H1 (cell line): ENCODE data around the gene RCSD1.

ENCODE experiments used
- CTCF ChIP-seq, 3 experiments: IDR thresholded peaks; 1 replicate in 2 of 3; 2 replicates in 1 of 3; pipeline versions ENCODE4 v1.5.1 to v1.6.1; 2011; ENCODE audit warnings: low read length in 3 of 3, mild to moderate bottlenecking in 3 of 3, inconsistent platforms in 2 of 3, low read depth in 1 of 3, moderate library complexity in 1 of 3; ENCODE audit not compliant: insufficient read depth in 1 of 3; ENCODE audit errors: control extremely low read depth in 1 of 3
- POLR2AphosphoS5 ChIP-seq: IDR thresholded peaks from 2 replicates; pipeline ENCODE4 v1.6.1; 2011; ENCODE audit warnings: low read depth, low read length

GRCh38 chr1:167618366-167618765 lies 11.7 kb upstream of the RCSD1 start:
- no peak for TF ChIP-seq POLR2AphosphoS5
- TF ChIP-seq CTCF (IDR thresholded peaks at IDR 0.05; ENCODE audit: control extremely low read depth in 1 of 3, insufficient read depth in 1 of 3, low read depth in 1 of 3, low read length in 3 of 3), result no peak
